Measurements from ENCODE around the gene REST. TPM values are rescaled to one million over a fixed set of nuclear protein-coding genes. Genes with fewer than 3 reads are reported as not detected.
"Not testable (repeated sequence)": the region's sequence is repeated elsewhere in the genome, so short reads cannot be mapped to it uniquely, and the experiment has no call there.

The REST gene
- total RNA-seq, 1 donor from 2014 or later, result 42.8 TPM

- peak; percentile 76 for DNase-seq (ENCODE audit: low read depth)
Observed at GRCh38 chr4:56908206-56909085, 746 bp downstream of the REST start.

GRCh38 chr4:56909086-56909894, 1.6 kb downstream of the REST start:
- peak; percentile 59 for DNase-seq (ENCODE audit: low read depth)

GRCh38 chr4:56910172-56910967, 2.7 kb downstream of the REST start:
- DNase-seq (ENCODE audit: low read depth), result peak; percentile 5

- no peak for DNase-seq (ENCODE audit: low read depth)
Observed at GRCh38 chr4:56914336-56914735, 6.6 kb downstream of the REST start.

- DNase-seq (ENCODE audit: low read depth), result not testable (repeated sequence)
Observed at GRCh38 chr4:56914977-56915376, 7.3 kb downstream of the REST start.

GRCh38 chr4:56927196-56927595, 19.5 kb downstream of the REST start:
- no peak for DNase-seq (ENCODE audit: low read depth)

- DNase-seq (ENCODE audit: low read depth), result no peak
Observed at GRCh38 chr4:56930638-56931037, 22.9 kb downstream of the REST start.

- DNase-seq (ENCODE audit: low read depth), result no peak
Observed at GRCh38 chr4:56931924-56932323, 24.2 kb downstream of the REST start.

- peak; percentile 46 for DNase-seq (ENCODE audit: low read depth)
Observed at GRCh38 chr4:56937262-56937661, 29.6 kb downstream of the REST start.

- not testable (repeated sequence) for DNase-seq (ENCODE audit: low read depth)
Observed at GRCh38 chr4:56939826-56940225, 32.1 kb downstream of the REST start.

GRCh38 chr4:56940403-56940802, 32.7 kb downstream of the REST start:
- no peak for DNase-seq (ENCODE audit: low read depth)

- DNase-seq (ENCODE audit: low read depth), result no peak
Observed at GRCh38 chr4:56940971-56941370, 33.3 kb downstream of the REST start.

- DNase-seq (ENCODE audit: low read depth), result no peak
Observed at GRCh38 chr4:56941403-56941802, 33.7 kb downstream of the REST start.

- DNase-seq (ENCODE audit: low read depth), result no peak
Observed at GRCh38 chr4:56953680-56954520, 46.2 kb downstream of the REST start.

GRCh38 chr4:56958111-56958517, 50.4 kb downstream of the REST start:
- DNase-seq (ENCODE audit: low read depth), result peak; percentile 83

GRCh38 chr4:56959100-56959499, 51.4 kb downstream of the REST start:
- no peak for DNase-seq (ENCODE audit: low read depth)

GRCh38 chr4:56961107-56961500, 53.4 kb downstream of the REST start:
- no peak for DNase-seq (ENCODE audit: low read depth)

- no peak for DNase-seq (ENCODE audit: low read depth)
Observed at GRCh38 chr4:56971383-56971782, 63.7 kb downstream of the REST start.

- DNase-seq (ENCODE audit: low read depth), result no peak
Observed at GRCh38 chr4:56972389-56972788, 64.7 kb downstream of the REST start.

GRCh38 chr4:56972809-56973208, 65.1 kb downstream of the REST start:
- DNase-seq (ENCODE audit: low read depth), result no peak

- DNase-seq (ENCODE audit: low read depth), result no peak
Observed at GRCh38 chr4:56973336-56973735, 65.6 kb downstream of the REST start.

Data from myocyte (in vitro differentiated cells).